Adrenal gland (tissue), 5 donors: ENCODE data around the gene TH.

Source experiments
- POLR2A ChIP-seq, 2 donors: fragments of 450-650 bp; IDR thresholded peaks; one replicate each; pipeline ENCODE4 v1.6.1; 2017; ENCODE audit warnings: antibody characterized with exemption in 2 of 2, mild to moderate bottlenecking in 2 of 2, moderate library complexity in 1 of 2
- TF ChIP-seq, protein P1 (sequence below), 6 experiments: fragments of 450-650 bp in 4 of 6; fragments of 200-600 bp in 2 of 6; sonication (generic) in 1 of 6; IDR thresholded peaks; 1 replicate in 5 of 6; 2 replicates in 1 of 6; pipeline versions ENCODE4 v1.5.1 to v1.8.0; 2016 to 2021; ENCODE audit warnings: antibody characterized with exemption in 6 of 6, mild to moderate bottlenecking in 2 of 6, moderate library complexity in 1 of 6
- donor health status: DM: no; HTN: no; CAD: no.

DNA sequence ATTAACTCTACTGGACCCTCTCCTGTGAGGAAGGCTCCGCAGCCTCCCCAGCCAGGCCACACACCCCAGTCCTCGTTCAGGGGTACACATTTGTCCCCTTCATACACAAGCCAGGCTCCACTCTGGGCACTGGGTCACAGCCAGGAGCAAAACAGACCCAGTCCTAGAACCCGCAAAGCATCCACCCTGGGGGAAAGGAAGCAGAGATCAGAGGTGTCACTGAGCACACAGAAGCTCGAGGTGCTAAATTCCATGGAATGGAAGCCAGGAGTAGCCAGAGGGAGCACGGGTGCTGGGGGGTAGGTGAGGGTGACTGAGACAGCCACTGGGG is 43.6 kb upstream of the TH start:
- TF ChIP-seq, protein P1, sequence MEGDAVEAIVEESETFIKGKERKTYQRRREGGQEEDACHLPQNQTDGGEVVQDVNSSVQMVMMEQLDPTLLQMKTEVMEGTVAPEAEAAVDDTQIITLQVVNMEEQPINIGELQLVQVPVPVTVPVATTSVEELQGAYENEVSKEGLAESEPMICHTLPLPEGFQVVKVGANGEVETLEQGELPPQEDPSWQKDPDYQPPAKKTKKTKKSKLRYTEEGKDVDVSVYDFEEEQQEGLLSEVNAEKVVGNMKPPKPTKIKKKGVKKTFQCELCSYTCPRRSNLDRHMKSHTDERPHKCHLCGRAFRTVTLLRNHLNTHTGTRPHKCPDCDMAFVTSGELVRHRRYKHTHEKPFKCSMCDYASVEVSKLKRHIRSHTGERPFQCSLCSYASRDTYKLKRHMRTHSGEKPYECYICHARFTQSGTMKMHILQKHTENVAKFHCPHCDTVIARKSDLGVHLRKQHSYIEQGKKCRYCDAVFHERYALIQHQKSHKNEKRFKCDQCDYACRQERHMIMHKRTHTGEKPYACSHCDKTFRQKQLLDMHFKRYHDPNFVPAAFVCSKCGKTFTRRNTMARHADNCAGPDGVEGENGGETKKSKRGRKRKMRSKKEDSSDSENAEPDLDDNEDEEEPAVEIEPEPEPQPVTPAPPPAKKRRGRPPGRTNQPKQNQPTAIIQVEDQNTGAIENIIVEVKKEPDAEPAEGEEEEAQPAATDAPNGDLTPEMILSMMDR (IDR thresholded peaks at IDR 0.05): no peak
- no peak for TF ChIP-seq POLR2A (IDR thresholded peaks at IDR 0.05)
